Measurements from ENCODE around the gene ARID1B. TPM values are rescaled to one million over a fixed set of nuclear protein-coding genes. Genes with fewer than 3 reads are reported as not detected.
"Not testable (repeated sequence)": the region's sequence is repeated elsewhere in the genome, so short reads cannot be mapped to it uniquely, and the experiment has no call there.

Gene ARID1B
- total and polyA plus RNA-seq, 4 donors, result 7.0 to 49.0 (median 24.2) TPM

- no peaks in the 10 kb centered on the region for H3K9me3 ChIP-seq (ENCODE audit: control insufficient read depth in 4 of 4, low read length in 3 of 4)
- no peak for TF ChIP-seq FOXA1 (IDR thresholded peaks at IDR 0.05)
- TF ChIP-seq GABPA (IDR thresholded peaks at IDR 0.05 in 1 of 2, conservative IDR thresholded peaks at IDR 0.05 in 1 of 2), result no peak
- no peak for TF ChIP-seq RAD21 (IDR thresholded peaks at IDR 0.05)
- TF ChIP-seq RXRA (IDR thresholded peaks at IDR 0.05), result no peak
- TF ChIP-seq SP1 (IDR thresholded peaks at IDR 0.05), result no peak
- no peak for TF ChIP-seq CTCF (IDR thresholded peaks at IDR 0.05; ENCODE audit: low read depth, low read length, missing input control)
- TF ChIP-seq HNF4A (conservative IDR thresholded peaks at IDR 0.05), result no peak
- TF ChIP-seq MAX (IDR thresholded peaks at IDR 0.05), result no peak
- no peak for TF ChIP-seq ZBTB33 (IDR thresholded peaks at IDR 0.05)
- TF ChIP-seq JUND (IDR thresholded peaks at IDR 0.05), result no peak
- no peak for TF ChIP-seq YY1 (IDR thresholded peaks at IDR 0.05)
- TF ChIP-seq NR2F2 (IDR thresholded peaks at IDR 0.05), result no peak
- TF ChIP-seq TAF1 (conservative IDR thresholded peaks at IDR 0.05), result no peak
- TF ChIP-seq FOXA2 (IDR thresholded peaks at IDR 0.05), result no peak
- no peak for TF ChIP-seq HNF4G (IDR thresholded peaks at IDR 0.05)
- no peak for TF ChIP-seq REST (IDR thresholded peaks at IDR 0.05)
- TF ChIP-seq ATF3 (IDR thresholded peaks at IDR 0.05), result no peak
- no peak for TF ChIP-seq EGR1 (IDR thresholded peaks at IDR 0.05; ENCODE audit: low read depth in 2 of 2)
- no peak overlapping the region for H3K27ac ChIP-seq (ENCODE audit: low read depth in 1 of 2, low read length in 2 of 2)
- H3K27me3 ChIP-seq (ENCODE audit: control insufficient read depth in 4 of 4, insufficient read depth in 4 of 4, low read length in 3 of 4), result no peaks in the 10 kb centered on the region
- WGBS, result 95% methylated on average over 7 of the region's 7 CpGs
- no peak overlapping the region for H3K4me3 ChIP-seq (ENCODE audit: low read depth in 1 of 3, low read length in 3 of 3)
- H3K9ac ChIP-seq (ENCODE audit: low read depth in 1 of 2, low read length in 2 of 2), result no peak overlapping the region
- peaks cover 1 to 13% (median 9%) of the 10 kb centered on the region in 4 donors for H3K4me1 ChIP-seq (ENCODE audit: control insufficient read depth in 4 of 4, insufficient read depth in 4 of 4, low read length in 3 of 4)
- H3K36me3 ChIP-seq (ENCODE audit: control insufficient read depth in 4 of 4, insufficient read depth in 3 of 4, low read depth in 1 of 4, low read length in 3 of 4), result no peaks in the 10 kb centered on the region
- DNase-seq (ENCODE audit: low spot score), result no peak
These were observed 261.4 kb downstream of the ARID1B start for GRCh38 chr6:157038610-157039009.

GRCh38 chr6:157039639-157040038, 262.5 kb downstream of the ARID1B start:
- H3K27ac ChIP-seq (ENCODE audit: low read depth in 1 of 2, low read length in 2 of 2); H3K9ac ChIP-seq (ENCODE audit: low read depth in 1 of 2, low read length in 2 of 2); H3K4me1 ChIP-seq (ENCODE audit: control insufficient read depth in 4 of 4, insufficient read depth in 4 of 4, low read length in 3 of 4); H3K9me3 ChIP-seq (ENCODE audit: control insufficient read depth in 4 of 4, low read length in 3 of 4); H3K4me3 ChIP-seq (ENCODE audit: low read depth in 1 of 3, low read length in 3 of 3); H3K36me3 ChIP-seq (ENCODE audit: control insufficient read depth in 4 of 4, insufficient read depth in 3 of 4, low read depth in 1 of 4, low read length in 3 of 4); H3K27me3 ChIP-seq (ENCODE audit: control insufficient read depth in 4 of 4, insufficient read depth in 4 of 4, low read length in 3 of 4); DNase-seq (ENCODE audit: low spot score): not testable (repeated sequence)
- WGBS, result 100% methylated on average over 4 of the region's 4 CpGs

Data from liver (tissue), 9 donors.